Stomach (tissue), 9 donors: ENCODE measurements around the gene SLAMF7. TPM values are rescaled to one million over a fixed set of nuclear protein-coding genes. Genes with fewer than 3 reads are reported as not detected.
A peak's percentile ranks its signal among the peaks of the same experiment; 100 is the strongest.
"Not testable (repeated sequence)": the region's sequence is repeated elsewhere in the genome, so short reads cannot be mapped to it uniquely, and the experiment has no call there.

Experiments used
- DNase-seq, 2 donors: peaks; one replicate each; pipeline versions ENCODE4 v3.0.0 to v3.0.0-alpha.2; 2013 to 2019
- H3K27ac ChIP-seq, 5 donors: fragments of 200-600 bp in 4 of 5; sonication (generic) in 4 of 5; one replicate each; pipeline ENCODE4 v1.5.1; 2013 to 2019; ENCODE audit warnings: mild to moderate bottlenecking in 1 of 5, moderate library complexity in 1 of 5
- H3K27me3 ChIP-seq, 3 donors: fragments of 200-600 bp; sonication (generic); one replicate each; pipeline ENCODE4 v1.5.1; 2017 to 2019; ENCODE audit warnings: mixed run types in 1 of 3
- H3K36me3 ChIP-seq, 4 donors: fragments of 200-600 bp; sonication (generic); 1 replicate in 3 of 4; 2 replicates in 1 of 4; pipeline ENCODE4 v1.5.1; 2016 to 2019
- H3K4me1 ChIP-seq, 4 donors: fragments of 200-600 bp; sonication (generic); one replicate each; pipeline ENCODE4 v1.5.1; 2016 to 2019
- H3K4me3 ChIP-seq, 4 donors: fragments of 200-600 bp; sonication (generic) in 3 of 4; one replicate each; pipeline ENCODE4 v1.5.1; 2016 to 2019; ENCODE audit warnings: mild to moderate bottlenecking in 1 of 4
- H3K9me3 ChIP-seq, 4 donors: fragments of 200-600 bp; sonication (generic); one replicate each; pipeline ENCODE4 v1.5.1; 2016 to 2019
- CTCF ChIP-seq, 7 experiments: fragments of 450-650 bp in 4 of 7; fragments of 200-600 bp in 3 of 7; sonication (generic) in 3 of 7; IDR thresholded peaks; one replicate each; pipeline ENCODE4 v1.5.1; 2016 to 2019; ENCODE audit warnings: antibody characterized with exemption in 7 of 7, control low read depth in 2 of 7, mild to moderate bottlenecking in 1 of 7
- EP300 ChIP-seq: sonication (generic); formaldehyde crosslinking; IDR thresholded peaks from one replicate; pipeline ENCODE4 v1.6.1; 2017; ENCODE audit warnings: antibody characterized with exemption
- POLR2A ChIP-seq, 4 donors: fragments of 450-650 bp; IDR thresholded peaks; one replicate each; pipeline ENCODE4 v1.6.1; 2016; ENCODE audit warnings: antibody characterized with exemption in 4 of 4, control low read depth in 2 of 4, mild to moderate bottlenecking in 1 of 4, moderate library complexity in 1 of 4
- POLR2AphosphoS5 ChIP-seq, 3 donors: sonication (generic); formaldehyde crosslinking; IDR thresholded peaks; one replicate each; pipeline ENCODE4 v1.6.1; 2016; ENCODE audit warnings: antibody characterized with exemption in 3 of 3
- WGBS, 5 donors: extraction: QIAGEN DNeasy Blood & Tissue Kit in 3 of 5; methylation state at CpG; one replicate each; pipeline versions ENCODE4 v1.1.5 to v1.1.7; 2013 to 2018; 5-methylcytosine and 5-hydroxymethylcytosine counted together
- intact Hi-C: fragments of 100-400 bp; cut with DNase I; formaldehyde crosslinking; loops from one replicate; pipeline ENCODE4 v1.15.1; 2023; ENCODE audit warnings: low total_unique reads
- polyA plus RNA-seq, 3 donors: library from polyadenylated mRNA; stranded (reverse); fragments of 200-250 nt; gene quantifications; one replicate each; pipeline ENCODE4 v1.2.3, GENCODE V29; 2013
- total RNA-seq, 5 donors: library from RNA; depleted of rRNA; stranded (reverse); fragments of >200 nt; gene quantifications; one replicate each; pipeline versions ENCODE4 v1.1.0 to v1.2.3, GENCODE V29; 2014 to 2016
- donor health status: healthy with polysubstance abuse.
- donor health status: Bipolar disorder and iron deficiency.
- donor health status: healthy.

The SLAMF7 gene
- total and polyA plus RNA-seq, 8 donors, result 0.45 to 4.2 (median 2.0) TPM; not detected in 1

- H3K4me3 ChIP-seq, result no peak overlapping the region
- H3K9me3 ChIP-seq, result no peaks in the 10 kb centered on the region
- TF ChIP-seq POLR2A (IDR thresholded peaks at IDR 0.05), result no peak
- TF ChIP-seq POLR2AphosphoS5 (IDR thresholded peaks at IDR 0.05), result peak in 2 of 3 donors; percentile 63 to 85
- 23 to 52% (median 41%) methylated on average over 6 to 8 of the region's 8 CpGs for WGBS, 5 donors
- peak overlapping the region; percentile 80 to 93 (median 86) for H3K27ac ChIP-seq
- H3K27me3 ChIP-seq, result no peaks in the 10 kb centered on the region
- no peaks in the 10 kb centered on the region for H3K36me3 ChIP-seq
- H3K4me1 ChIP-seq, result peaks cover 8 to 26% (median 11%) of the 10 kb centered on the region in 4 donors
- DNase-seq, result peak; percentile 83 to 96
- intact Hi-C loops, result no loop called here
Measured at GRCh38 chr1:160781186-160781766, 42.2 kb downstream of the SLAMF7 start.

GRCh38 chr1:160781914-160782689 lies 43.1 kb downstream of the SLAMF7 start:
- Histone ChIP-seq H3K36me3 (no peaks in the 10 kb centered on the region), H3K4me1 (peaks cover 8 to 26% (median 11%) of the 10 kb centered on the region in 4 donors), H3K9me3 (no peaks in the 10 kb centered on the region), H3K27ac (peak overlapping the region; percentile 80 to 93 (median 86)), H3K27me3 (no peaks in the 10 kb centered on the region), H3K4me3 (no peak overlapping the region)
- TF ChIP-seq POLR2AphosphoS5 (IDR thresholded peaks at IDR 0.05) (peak in 1 of 3 donors; percentile 55), EP300 (no peak), POLR2A (IDR thresholded peaks at IDR 0.05) (no peak), CTCF (IDR thresholded peaks at IDR 0.05) (no peak)
- 37 to 54% (median 41%) methylated on average over 9 of the region's 9 CpGs for WGBS, 5 donors
- DNase-seq, result peak; percentile 51 to 75
- intact Hi-C loops, result no loop called here

- H3K9me3 ChIP-seq, H3K27me3 ChIP-seq, H3K36me3 ChIP-seq, DNase-seq, intact Hi-C loops, H3K4me3 ChIP-seq: not testable (repeated sequence)
- Histone ChIP-seq H3K27ac (peak overlapping the region; percentile 80 to 93 (median 86)), H3K4me1 (peaks cover 8 to 26% (median 11%) of the 10 kb centered on the region in 4 donors)
- WGBS, 5 donors, result 71 to 84% (median 81%) methylated on average over 19 to 24 of the region's 25 CpGs
Measured at GRCh38 chr1:160782988-160783765, 44.1 kb downstream of the SLAMF7 start.

- no peaks in the 10 kb centered on the region for H3K4me1 ChIP-seq
- no peaks in the 10 kb centered on the region for H3K36me3 ChIP-seq
- H3K4me3 ChIP-seq, result no peak overlapping the region
- no peak for TF ChIP-seq POLR2AphosphoS5 (IDR thresholded peaks at IDR 0.05)
- no peak for TF ChIP-seq EP300
- TF ChIP-seq CTCF (IDR thresholded peaks at IDR 0.05), result no peak
- TF ChIP-seq POLR2A (IDR thresholded peaks at IDR 0.05), result no peak
- no peak overlapping the region for H3K27ac ChIP-seq
- H3K9me3 ChIP-seq, result no peaks in the 10 kb centered on the region
- no peaks in the 10 kb centered on the region for H3K27me3 ChIP-seq
- DNase-seq, result no peak
- intact Hi-C loops, result no loop called here
- WGBS, 5 donors, result 93 to 97% (median 96%) methylated on average over 11 of the region's 11 CpGs
Measured at GRCh38 chr1:160789051-160789701, 50.1 kb downstream of the SLAMF7 start.
